Measurements from ENCODE around the gene SLC35B3. TPM values are rescaled to one million over a fixed set of nuclear protein-coding genes. Genes with fewer than 3 reads are reported as not detected.
"Not testable (repeated sequence)": the region's sequence is repeated elsewhere in the genome, so short reads cannot be mapped to it uniquely, and the experiment has no call there.

The SLC35B3 gene
- polyA plus RNA-seq, 3 donors, result 11.4 to 17.0 (median 11.9) TPM

DNA sequence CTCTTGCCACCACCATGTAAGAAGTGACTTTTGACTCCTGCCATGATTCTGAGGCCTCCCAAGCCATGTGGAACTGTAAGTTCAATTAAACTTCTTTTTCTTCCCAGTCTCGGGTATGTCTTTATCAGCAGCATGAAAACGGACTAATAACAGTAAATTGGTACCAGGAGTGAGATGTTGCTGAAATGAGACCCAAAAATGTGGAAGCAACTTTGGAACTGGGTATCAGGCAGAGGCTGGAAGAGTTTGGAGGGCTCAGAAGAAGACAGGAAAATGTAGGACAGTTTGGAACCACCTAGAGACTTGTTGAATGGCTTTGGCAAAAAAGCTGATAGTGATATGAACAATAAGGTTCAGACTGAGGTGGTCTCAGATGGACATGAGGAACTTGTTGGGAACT lies 8.8 kb downstream of the SLC35B3 start:
- WGBS, 3 donors, result 93 to 96% (median 93%) methylated on average over 2 of the region's 2 CpGs
- not testable (repeated sequence) for H3K27ac ChIP-seq (ENCODE audit: low read depth, low read length)

DNA sequence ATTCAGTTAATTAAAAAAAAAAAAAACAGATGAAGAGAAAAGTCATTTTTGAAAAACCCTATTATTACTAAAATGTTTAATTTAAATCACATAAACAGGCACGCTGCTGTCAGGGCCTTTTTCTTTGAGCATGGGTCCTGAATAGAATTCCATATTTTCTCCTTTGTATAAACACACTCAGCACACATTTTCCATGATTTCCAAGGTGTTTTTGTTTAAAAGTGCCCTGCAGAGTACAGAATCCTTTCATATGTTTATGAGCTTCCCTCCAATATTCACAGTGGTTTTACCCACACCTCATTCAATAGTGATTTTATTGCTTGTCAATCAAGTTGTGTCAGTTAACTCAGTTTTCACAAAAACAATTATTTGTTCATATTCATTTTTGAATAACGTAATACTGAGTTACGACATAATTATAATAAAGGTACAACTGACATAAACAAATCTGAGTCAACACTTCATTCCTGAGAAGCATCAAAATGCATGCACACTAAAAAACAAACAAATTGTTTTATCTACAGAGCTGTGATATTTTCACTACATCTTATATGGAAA lies 15.2 kb downstream of the SLC35B3 start:
- 91 to 93% (median 93%) methylated on average over 3 of the region's 3 CpGs for WGBS, 3 donors
- no peak overlapping the region for H3K27ac ChIP-seq (ENCODE audit: low read depth, low read length)

DNA sequence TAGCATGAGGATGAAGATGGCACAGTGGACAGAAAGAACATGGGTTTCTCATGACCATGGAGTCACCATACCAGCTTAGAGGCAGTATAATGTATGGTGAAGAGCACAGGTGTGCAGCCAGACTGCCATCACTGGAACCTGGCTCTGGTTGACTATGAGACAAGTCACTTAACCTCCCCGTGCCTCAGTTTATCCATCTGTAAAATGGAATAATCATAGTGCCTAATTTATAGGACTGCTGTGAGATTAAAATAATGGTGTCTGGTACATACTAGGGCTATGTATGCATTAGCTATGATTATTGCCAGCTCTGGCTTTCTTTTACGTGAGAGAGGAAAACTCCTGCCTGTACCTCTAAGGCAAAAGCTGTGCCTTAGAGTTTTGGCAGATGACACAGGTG lies 19.4 kb downstream of the SLC35B3 start:
- no peak overlapping the region for H3K27ac ChIP-seq (ENCODE audit: low read depth, low read length)
- WGBS, 3 donors, result 91 to 100% (median 97%) methylated on average over 2 of the region's 2 CpGs

DNA sequence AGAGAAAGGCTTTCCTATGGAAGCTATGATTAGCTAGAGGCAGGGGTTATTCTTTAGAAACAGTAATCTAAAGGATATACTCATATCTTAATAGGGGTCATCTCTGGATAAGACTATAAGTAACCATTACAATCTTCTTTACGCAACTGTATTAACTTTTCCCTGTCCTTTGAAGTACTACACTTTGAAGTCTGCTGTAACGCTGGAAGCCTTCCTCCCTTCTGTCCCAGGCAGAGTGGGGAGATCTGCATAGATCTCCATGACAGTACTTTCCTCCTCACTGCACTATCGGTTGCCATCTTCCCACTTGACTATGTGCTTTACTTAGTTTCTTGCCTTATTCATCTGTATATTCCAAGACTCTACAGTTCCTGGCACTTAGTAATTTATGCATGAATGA lies 20.1 kb downstream of the SLC35B3 start:
- WGBS, 3 donors, result 90 to 96% (median 95%) methylated on average over 3 of the region's 3 CpGs

DNA sequence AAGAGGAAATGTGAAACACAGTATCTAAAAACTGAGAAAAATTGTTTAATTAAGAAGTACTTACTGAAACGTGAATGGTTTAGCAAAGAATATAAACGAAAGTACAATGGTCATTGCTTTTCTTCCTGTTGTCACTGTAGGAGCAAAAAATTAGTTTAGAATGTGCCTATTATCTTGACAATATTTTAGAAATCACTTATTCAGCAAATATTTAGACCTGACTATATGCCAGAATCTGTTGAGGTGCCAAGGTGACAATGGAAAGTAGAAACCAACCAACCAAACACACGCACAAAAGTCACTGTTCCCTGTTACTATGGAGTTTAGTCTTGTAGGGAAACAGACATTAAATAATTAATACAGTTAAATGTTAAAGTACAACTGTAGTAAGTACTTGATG lies 20.5 kb downstream of the SLC35B3 start:
- 85 to 95% (median 93%) methylated on average over 3 of the region's 3 CpGs for WGBS, 3 donors
- no peak overlapping the region for H3K27ac ChIP-seq (ENCODE audit: low read depth, low read length)

More for the DNA sequence above, 20.1 kb downstream of the SLC35B3 start:
- no peak overlapping the region for H3K27ac ChIP-seq (ENCODE audit: low read depth, low read length)

DNA sequence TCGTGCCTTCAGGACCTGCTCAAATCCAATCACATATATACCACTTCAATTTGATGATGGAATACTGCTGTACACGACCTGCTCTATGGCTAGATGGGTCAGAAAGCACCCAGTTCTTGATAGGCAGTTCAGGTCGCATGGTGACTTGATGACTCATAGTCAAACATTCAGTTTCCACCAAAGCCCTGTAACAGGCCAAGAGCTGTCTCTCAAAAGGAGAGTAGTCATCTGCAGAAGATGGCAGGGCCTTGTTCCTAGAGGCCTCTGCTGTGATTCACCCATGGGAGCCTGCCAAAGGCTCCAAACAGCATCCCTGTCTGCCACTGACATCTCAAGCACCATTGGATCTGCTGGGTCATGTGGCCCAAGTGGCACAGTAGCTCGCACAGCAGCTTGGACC lies 29.4 kb downstream of the SLC35B3 start:
- WGBS, 3 donors, result 75 to 93% (median 91%) methylated on average over 4 of the region's 4 CpGs
- H3K27ac ChIP-seq (ENCODE audit: low read depth, low read length), result not testable (repeated sequence)

DNA sequence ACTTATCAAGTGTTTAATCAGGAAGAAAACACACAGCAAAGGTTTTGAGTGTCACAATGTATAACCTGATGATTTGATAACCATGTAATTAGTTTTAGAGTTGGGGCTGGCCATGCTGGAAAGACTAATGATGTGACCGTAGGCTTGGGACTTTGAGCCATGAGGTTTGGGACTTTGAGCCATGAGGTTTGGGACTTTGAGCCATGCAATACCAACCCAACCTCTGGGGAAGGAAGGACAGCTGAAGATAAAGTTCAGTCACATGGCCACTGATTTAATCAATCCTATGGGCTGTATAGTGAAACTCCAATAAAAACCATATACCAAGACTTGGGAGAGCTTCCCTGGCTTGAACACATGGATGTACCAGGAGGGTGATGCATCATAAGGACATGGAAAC lies 32.8 kb downstream of the SLC35B3 start:
- H3K27ac ChIP-seq (ENCODE audit: low read depth, low read length), result no peak overlapping the region
- WGBS, 3 donors, result 95 to 98% (median 97%) methylated on average over 1 of the region's 1 CpG

DNA sequence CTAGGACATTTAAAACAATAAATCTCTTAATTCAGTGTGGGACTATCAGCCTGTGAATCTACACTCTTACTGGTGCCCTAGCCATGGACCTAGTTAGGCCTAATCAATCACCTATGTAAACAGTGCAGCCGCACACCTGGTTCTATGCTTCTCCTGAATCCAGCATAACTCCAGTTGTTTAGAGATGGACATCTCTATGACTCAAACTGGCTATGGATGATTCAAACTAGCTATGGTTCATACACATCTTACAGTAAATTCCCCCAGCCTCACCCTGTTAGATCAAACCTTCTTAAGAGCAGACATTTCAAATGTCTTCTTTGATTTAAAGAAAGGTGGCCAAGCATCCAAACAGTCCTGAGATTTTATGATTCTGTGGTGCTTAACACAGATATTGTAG lies 34.7 kb downstream of the SLC35B3 start:
- no peak overlapping the region for H3K27ac ChIP-seq (ENCODE audit: low read depth, low read length)
- WGBS, 3 donors, result 32 to 75% (median 74%) methylated on average over 1 of the region's 1 CpG

DNA sequence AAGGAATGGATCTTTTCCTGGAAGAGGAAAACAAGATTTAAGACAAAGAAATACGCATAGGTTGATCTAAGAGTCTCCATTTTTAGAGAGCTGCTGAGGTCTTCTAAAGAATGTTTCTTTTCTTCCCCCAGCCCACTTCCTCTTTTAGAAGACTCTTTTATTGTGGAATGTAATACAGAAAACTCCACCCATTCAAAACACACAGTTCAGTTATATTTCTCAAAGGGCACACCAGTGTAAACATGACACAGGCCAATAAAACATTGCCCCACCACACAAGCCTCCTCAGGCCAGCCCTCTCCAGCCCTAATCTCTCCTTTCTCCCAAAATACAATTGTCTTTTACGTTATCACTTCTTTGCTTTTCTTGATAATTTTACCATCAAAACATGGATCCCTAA lies 42.8 kb downstream of the SLC35B3 start:
- H3K27ac ChIP-seq (ENCODE audit: low read depth, low read length), result no peak overlapping the region
- WGBS, 3 donors, result 69 to 84% (median 81%) methylated on average over 2 of the region's 2 CpGs

DNA sequence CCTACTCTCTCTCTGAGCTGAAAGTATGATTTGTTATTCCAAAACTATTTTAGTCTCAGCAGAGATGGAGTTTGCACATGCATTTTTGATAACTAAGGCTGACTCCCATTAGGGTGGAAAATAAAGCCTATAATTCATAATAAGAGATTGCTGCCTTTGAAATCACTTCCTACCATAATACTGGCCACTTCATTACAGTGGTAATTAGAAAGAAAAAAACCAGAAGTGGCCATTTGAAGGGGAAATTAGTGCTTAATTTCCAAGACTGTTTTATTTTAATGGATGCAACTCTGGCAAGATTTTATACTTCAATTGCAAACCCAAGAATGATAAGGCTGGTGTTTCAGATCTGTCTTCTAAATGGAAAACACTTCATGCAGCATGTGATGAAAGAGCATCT lies 43.4 kb downstream of the SLC35B3 start:
- no peak overlapping the region for H3K27ac ChIP-seq (ENCODE audit: low read depth, low read length)

DNA sequence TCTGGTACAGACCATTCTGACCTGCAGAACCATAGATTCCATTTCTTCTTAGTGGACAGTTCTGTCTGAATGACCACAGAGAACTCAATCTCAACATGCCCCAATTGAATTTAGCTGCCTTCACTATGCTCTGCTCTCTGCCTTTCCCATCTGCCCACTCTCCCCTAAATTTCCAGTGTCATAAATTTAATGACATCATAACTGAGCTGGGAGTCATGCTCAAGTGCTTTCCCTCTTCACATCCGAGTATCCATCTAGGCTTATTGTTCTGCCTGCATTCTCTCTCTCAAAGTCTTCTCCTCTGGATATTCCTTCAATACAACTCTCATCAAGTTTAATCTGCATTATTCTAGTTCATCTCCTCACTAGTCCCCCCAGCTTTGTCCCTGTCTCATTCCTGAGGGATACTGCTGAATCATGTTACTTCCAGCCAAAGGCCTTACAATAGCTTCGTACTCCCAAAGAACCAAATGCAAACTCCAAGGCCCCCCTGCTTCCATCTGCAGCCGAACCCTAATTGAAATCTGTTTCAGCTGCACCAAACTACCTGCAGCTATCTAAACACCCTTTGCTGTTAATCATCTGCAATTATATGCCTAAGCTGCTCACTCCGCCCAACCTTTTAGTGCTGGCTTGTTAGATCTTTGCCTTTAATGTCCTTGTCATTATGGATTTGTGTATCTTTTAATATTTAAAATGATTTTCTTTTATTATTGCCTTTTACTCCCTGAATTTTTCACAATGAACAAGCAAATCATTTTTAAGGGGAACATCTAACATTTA lies 46.1 kb downstream of the SLC35B3 start:
- WGBS, 3 donors, result 67 to 83% (median 74%) methylated on average over 4 of the region's 4 CpGs
- H3K27ac ChIP-seq (ENCODE audit: low read depth, low read length), result no peak overlapping the region

DNA sequence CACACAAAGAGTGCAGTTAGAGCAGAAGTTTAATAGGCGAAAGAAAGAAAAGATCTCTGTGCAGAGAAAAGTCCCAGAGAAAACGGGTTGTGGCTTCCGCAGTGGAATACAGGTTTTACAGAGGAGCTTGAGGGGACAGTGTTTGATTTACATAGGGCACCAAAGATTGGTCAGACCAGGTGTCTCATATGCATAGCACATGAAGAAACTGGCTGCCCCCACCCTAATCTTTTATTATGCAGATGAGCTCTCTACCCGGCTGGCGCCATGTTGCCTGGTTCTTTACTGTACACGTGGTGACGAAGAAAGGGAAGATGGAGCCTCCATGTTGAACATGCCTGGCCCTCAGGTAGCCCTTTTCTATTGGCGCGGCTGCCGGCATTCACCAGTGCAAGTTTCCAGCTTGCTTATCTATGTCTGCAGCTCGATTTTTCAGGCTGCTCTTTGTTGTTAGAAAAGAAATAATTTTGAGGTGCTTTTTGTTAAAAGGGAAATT lies 47.4 kb downstream of the SLC35B3 start:
- 68 to 88% (median 81%) methylated on average over 11 of the region's 11 CpGs for WGBS, 3 donors
- no peak overlapping the region for H3K27ac ChIP-seq (ENCODE audit: low read depth, low read length)

DNA sequence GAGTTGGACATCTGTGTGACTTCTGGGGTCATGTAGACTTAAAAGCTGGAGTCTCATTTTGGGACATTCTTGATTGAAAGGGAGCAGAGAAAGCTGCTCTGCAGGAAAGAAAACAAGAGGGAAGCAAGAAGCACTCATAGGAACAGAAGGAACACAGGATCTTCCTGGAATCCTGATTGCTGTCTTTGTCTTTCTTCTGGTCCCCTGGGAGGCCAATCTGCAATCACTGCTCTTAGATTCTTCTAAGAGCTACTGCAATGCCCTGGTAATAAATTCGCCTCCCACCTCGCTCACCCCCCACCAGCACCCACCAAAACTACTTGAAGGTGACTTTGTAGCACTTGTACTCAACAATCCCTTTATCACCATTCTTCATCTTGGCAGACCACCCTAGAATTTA lies 51.8 kb downstream of the SLC35B3 start:
- 66 to 81% (median 76%) methylated on average over 2 of the region's 2 CpGs for WGBS, 3 donors
- no peak overlapping the region for H3K27ac ChIP-seq (ENCODE audit: low read depth, low read length)

DNA sequence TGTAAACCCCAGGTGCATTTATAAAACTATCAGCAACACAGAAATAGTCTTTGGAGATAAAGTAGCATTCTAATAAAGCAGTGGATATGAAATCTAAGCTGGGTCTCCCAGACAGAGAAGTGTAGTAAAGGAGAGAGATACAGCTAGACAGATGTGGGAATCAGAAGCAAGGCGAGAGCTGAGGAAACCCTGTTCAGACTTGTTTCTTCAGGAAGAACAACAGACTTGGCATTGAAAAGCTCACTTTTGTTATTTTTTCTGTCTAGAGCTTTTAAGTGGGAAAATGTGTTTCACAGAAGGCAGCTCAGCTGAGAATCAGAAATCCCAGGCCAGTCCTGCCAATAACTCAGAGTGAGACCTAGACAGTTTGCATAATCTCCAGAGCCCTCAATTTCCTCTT lies 52.9 kb downstream of the SLC35B3 start:
- H3K27ac ChIP-seq (ENCODE audit: low read depth, low read length), result no peak overlapping the region
- 69 to 83% (median 78%) methylated on average over 1 of the region's 1 CpG for WGBS, 3 donors

DNA sequence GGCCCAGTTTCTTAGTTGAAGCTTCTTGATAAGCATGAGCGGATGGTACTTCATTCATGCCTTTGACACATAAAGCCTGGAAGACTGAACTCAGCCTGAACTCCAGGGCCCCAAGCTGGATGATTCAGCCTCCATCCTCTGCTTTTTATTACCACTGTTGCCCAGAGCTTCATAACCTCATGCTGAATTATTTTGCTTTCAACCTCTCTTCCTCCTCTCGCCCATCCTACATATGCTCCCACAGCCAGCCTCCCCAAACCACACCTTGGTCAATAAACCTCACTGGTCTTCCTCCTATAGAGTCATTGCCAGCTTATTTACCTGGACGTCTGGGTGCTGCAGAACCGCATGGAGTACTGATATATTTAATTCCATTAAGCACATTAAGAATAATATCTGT lies 59.4 kb downstream of the SLC35B3 start:
- 76 to 87% (median 85%) methylated on average over 4 of the region's 4 CpGs for WGBS, 3 donors
- H3K27ac ChIP-seq (ENCODE audit: low read depth, low read length), result no peak overlapping the region
